ENCODE results near the gene DUS1L.
A peak's percentile ranks its signal among the peaks of the same experiment; 100 is the strongest.

Gene DUS1L

DNA sequence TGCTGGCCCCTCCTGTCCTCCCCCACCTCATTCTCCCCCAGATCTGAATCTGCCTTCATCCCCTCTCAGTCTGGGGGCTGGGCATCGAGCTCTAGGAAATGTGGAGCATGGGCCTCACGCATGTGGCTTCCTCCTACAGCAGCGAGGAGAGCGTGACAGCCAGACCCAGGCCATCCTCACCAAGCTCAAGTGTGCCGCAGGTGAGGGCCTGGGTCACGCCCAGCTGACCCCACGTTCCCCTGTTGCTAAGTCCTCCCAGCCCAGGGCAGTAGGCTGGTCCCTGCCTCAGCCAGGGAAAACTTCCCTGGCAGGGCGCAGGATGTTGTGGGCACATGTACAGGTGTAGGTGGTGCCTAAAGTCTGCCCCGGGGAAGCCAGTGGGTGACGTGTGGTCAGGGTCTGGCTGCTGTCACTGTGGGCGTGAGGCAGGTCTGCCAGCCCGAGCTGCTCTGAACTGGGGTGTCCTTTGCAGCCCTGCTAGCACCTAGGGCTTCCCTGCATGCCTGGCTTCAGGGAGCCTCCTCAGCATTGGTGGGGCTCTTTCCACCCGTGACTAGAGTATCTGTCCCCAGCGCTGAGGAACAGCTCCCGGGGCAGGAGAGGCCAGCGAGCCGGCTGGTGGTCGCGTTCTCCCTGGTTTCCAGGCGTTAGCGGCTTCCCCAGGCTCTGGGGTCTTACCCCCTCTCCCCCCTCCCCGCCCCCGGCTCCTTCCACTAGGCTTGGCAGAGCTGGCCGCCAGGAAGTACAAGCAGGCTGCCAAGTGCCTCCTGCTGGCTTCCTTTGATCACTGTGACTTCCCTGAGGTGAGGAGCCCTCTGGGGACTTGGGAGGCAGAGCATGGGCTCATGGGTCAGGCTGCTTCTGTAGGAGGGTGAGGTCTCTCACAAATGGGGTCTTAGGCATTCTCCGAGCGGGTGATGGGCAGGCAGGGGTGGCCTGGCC is 10.3 kb downstream of the DUS1L start:
- no peak for DNase-seq (ENCODE audit: low read depth in 2 of 2)

DNA sequence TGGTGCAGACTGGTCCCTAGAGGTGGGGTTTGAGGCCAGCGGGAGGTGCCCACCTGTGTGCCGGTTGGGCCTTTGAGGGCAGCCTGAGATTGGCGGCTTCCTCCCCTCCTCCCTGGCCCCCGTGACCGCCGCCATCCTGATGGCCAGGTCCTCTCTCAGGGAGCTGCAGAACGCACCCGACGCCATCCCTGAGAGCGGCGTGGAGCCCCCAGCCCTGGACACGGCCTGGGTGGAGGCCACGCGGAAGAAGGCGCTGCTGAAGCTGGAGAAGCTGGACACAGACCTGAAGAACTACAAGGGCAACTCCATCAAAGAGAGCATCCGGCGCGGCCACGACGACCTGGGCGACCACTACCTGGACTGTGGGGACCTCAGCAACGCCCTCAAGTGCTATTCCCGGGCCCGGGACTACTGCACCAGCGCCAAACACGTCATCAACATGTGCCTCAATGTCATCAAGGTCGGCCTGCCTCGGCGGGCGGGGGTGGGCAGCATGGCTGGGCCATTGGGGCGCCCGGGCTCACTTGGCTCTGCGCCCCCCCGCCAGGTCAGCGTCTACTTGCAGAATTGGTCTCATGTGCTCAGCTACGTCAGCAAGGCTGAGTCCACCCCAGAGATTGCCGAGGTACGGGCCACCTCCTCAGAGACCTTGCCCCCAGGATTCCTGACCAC is 11.1 kb downstream of the DUS1L start:
- no peak for DNase-seq (ENCODE audit: low read depth in 2 of 2)

DNA sequence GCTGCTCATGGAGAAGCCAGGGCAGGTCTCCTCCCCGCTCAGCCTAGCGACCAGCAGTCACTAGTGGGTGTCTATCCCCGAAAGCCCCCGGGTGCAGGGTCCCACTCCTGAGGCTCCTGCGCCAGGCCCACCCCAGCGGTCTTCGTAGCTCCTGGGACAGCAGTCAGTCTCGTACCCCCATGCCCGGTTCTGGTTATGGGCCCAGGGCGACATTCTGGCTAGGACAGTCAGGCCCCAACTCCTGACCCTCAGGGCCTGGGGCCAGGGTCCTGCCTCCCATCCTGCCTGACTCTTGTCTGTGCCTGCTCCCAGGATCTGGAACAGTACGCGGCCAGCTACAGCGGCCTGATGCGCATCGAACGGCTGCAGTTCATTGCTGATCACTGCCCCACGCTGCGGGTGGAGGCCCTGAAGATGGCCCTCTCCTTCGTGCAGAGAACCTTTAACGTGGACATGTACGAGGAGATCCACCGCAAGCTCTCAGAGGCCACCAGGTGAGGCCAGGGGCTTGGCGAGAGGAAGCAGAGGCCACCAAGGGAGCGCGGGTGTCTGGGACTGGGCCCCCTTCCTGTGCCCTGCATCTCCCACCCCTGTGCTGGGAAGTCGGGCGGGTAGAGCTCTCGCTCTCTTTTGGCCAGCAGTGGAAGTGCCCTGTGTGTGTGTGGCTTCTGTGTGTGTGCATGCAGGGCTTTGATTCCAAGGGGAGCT is 11.9 kb downstream of the DUS1L start:
- DNase-seq (ENCODE audit: low read depth in 2 of 2): no peak

DNA sequence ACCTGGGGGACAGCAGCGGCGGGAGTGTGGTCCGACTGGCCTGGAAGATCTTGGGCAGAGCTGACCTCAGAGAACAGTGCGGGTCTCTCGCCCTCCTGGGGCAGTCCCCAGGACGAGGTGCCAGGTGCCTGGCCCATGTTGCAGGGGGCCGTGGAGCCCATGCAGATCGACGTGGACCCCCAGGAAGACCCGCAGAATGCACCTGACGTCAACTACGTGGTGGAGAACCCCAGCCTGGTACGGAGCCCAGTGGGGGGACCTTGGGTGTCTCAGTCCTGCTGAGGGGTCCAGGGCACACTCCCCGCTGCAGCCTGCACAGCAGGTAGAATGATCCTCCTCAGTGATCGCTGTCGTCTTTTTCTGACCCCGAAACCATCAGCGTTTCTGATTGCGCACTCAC is 12.5 kb downstream of the DUS1L start:
- DNase-seq (ENCODE audit: low read depth in 2 of 2): no peak

DNA sequence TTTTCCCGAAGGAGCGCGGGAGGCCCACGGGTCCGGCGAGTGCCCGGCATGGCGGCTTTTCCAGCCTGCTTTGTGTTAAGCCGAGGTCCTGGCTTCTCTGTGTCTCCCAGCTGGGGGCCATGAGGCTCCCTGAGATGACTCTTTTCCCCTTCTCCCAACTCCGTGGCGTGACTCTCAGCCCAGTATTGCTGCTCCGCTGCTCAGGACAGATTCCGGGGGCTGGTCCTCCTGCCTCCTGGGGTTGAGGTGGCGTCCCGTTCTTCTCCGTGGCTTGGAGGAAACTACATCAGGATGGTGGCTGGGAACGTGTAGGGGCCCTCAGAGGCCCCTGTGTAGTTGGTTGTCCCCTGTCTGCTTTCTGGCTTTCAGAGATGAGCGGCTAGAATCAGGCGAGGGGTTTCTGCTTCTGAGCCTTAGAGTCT is 13.0 kb downstream of the DUS1L start:
- DNase-seq (ENCODE audit: low read depth in 2 of 2): no peak

DNA sequence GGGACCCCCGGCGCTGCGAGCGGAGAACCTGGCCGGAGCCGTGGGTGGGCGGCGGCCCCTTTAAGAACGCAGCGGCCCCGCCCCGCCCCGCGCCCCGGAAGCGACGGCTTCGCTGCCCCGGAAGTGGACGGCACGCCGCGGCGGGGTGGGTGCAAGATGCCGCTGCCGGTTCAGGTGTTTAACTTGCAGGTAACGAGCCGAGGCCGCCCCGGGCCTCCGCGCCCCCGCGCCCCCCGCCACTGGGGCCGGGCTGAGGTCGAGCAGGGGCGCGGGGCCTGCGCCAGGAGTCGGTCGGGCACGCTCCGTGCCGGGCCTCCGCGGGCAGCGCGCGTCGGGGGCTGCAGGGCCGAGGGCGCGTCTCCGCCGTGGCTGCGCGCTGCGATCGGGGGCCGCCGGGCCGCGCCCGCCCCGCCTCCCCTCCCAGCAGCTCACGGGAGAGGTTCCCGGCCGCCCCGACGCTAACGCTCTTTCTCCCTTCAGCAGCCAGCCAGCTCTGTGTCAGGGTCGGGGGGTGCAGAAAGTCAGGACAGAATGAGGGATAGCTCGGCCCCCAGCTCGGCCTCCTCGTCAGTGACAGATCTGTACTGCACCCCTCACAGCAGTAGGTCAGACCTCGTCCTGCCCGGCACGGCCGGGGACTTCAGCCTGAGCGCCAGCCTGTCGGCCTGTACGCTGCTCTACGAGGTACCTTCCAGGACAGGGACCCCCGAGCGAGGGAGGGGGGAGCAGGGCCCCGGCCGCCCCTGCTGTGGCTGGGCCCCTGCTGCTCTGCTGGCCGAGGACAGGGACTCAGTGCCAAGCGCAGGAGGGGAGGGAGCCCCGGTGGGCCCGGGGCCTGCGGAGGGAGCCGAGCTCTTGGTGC is 13.6 kb downstream of the DUS1L start, which contains the start of the genes GPS1 and RFNG:
TSS of gene GPS1 (plus strand) at position 123 of the 862 bp plus-strand sequence. CDS start at position 157, 34 bp downstream.
TSS of gene RFNG (minus strand) at position 36 of the 862 bp plus-strand sequence. CDS start 45 bp downstream, outside the sequence.
- DNase-seq (ENCODE audit: low read depth in 2 of 2): peak; percentile 82

DNA sequence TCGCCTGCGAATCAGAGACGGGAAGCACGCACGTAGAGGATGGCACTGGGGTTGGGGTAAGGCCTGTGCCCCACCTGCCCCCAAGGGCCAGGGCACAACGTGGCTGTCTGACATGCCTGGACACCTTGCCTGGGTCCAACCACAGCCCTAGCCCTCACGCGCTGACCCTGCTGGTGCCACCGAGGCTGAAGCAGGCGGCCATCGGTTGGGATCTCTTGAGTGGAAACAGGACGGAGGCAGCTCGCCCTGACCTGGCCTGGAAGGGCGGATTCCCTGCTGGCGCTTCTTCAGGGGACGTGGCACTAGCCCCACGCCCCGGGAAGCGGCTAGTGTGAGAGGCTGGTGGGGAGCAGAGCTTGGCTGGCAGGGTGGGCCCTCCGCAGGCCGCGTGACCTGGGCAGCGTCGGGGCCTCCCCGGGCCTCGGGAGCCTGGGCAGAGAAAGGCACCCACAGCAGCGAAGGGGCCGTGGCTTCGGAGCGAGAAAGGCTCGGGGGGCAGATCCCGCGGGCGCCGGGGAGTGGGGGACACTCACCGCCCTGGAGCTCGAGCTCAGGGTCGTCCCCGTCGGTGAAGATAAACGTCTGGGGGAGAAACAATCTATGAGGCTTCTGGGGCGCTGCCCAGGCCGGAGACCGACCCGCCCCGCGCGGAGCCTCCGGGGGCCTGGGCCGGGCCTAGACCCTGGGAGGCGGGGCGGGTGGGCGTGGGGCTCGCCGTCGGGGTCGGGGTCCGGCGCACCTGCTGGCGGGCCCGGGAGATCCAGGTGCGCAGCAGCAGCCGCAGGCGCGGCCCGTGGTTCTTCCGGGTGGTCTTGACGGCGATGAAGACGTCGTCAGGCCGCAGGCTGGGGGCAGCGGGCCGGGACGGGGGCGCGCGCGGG is 14.6 kb downstream of the DUS1L start:
- DNase-seq (ENCODE audit: low read depth in 2 of 2): no peak

DNA sequence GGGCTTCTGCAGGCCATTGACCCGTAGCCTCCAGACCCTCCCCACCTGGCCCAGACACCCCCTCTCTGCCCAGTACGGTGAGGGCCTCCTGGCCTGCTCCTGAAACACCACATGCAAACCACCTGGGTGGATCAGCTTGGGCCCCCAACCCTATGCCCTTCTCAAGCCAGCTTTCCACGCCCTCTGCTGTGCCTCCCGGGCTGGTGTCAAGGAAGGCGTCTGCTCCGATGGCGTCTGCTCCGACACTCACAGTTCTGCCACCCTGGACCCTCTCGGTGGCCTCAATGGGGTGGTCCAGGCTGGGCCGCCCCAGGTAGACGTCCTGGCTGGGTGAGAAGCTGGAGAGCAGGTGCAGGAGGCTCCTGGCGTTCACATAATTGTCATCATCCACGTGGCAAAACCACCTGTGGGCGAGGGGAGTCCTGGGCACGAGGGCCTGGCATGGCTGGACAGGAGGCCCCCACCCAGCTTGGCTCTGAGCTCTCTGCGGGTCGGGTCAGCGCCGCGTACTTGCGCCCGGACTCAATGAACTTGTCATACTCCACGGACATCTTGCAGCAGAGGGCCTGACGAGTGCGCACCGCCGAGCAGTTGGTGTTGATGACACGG is 15.3 kb downstream of the DUS1L start:
- DNase-seq (ENCODE audit: low read depth in 2 of 2): no peak

DNA sequence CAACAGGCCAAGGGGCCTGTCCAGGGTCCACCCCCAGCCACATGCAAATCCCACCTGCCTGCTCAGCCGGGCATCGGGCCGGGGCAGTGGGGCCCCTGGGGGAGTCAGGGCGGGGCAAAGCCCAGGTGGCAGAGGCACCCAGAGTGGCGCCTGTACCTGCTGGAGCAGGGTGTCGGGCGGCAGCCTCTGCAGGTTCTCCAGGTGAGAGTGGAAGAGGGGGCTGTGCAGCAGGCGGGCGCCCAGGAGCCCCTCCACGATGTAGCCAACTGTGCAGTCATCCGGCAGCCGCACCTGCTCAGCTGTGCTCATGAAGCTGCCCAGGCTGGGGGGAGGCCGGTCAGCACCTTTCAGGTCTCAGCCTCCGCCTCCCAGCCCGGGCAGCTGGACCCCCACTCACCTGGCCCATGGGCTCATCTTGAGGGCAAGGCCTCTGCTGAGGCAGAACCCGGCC is 16.1 kb downstream of the DUS1L start:
- DNase-seq (ENCODE audit: low read depth in 2 of 2): no peak

DNA sequence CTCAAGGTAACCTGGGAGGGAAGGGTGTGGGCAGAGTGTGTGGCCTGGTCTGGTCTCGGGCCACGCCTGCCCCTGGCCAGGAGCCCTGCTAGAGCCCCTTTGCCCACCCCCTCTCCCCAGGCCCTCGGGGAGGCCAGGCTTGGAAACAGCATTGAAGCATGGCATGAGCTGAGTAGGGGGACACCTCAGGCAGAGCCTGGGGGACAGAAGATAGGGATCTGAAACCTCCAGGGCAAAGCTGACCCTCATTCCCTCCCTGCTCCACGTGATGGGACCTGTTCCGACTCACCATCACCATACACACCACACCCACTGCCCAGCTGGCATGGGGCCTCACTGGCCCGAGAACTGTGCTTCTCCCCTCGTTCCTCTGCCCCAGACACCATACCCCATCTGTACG is 16.5 kb downstream of the DUS1L start:
- DNase-seq (ENCODE audit: low read depth in 2 of 2): no peak

DNA sequence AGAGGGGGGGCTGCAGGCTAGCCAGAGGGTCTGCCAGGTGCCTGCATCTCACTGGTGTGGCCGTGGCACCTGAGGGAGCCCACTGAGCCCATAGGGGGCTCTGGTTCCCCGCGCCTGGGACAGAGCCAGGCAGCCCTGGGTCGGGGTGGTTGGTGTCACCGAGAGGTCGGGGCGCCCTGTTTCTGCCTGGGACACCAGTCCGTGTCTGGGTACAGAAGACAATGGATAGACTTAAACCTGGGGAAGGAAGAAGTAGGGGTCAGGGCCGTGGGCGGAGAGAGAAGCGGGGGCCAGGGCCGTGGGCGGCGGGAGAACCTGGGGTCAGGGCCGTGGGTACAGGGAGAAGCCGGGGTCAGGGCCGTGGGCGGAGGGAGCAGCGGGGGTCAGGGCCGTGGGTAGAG is 17.0 kb downstream of the DUS1L start:
- DNase-seq (ENCODE audit: low read depth in 2 of 2): no peak

DNA sequence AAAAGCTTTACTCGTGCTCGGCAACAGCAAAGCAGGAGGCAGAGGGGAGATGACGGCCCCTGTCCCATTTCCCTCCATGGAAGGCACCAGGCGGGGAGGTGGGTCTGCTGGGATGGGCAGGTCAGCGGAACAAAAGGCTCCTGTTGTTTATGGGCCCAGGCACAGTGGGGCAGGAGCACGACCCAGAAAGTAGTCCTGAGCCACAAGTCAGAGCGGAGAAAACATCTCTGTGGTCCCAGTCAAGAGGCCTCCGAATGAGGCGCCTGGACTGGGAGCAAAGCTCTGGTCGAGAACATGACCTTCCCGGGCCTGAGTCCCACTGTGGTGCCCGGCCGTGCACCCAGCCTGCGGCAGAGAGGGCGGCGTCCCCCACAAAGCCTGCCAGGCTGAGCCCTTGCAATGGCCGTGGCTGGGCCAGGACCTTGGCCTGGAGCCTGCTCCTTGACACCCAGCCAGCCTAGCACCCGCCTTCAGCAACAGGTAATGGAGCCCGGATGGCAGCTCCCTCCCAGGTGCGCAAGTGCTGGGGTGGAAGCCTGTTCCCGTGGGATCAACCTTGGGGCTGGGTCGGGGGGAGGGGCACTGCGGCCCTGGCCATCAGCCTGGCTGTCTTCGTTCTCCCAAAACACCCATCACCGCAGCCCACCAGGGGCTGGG is 17.6 kb downstream of the DUS1L start:
- no peak for DNase-seq (ENCODE audit: low read depth in 2 of 2)

DNA sequence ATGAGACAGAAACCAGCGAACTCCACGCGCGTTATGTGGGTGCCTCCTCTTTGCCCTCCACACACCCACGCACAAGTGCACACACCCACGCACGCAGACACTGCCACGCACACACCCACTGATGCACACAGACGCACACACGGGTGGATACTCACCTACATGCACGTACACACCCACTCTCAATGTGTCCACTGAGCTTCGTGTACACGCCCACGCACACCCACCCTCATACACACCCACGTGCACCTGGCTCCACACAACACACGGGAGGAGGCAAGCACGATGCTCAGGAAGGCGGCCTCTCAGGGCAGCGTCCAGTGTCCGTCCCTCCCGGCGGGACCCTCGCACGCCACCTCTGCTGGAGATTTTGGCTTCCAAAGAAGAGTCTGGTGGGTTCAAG is 18.2 kb downstream of the DUS1L start:
- DNase-seq (ENCODE audit: low read depth in 2 of 2): no peak

DNA sequence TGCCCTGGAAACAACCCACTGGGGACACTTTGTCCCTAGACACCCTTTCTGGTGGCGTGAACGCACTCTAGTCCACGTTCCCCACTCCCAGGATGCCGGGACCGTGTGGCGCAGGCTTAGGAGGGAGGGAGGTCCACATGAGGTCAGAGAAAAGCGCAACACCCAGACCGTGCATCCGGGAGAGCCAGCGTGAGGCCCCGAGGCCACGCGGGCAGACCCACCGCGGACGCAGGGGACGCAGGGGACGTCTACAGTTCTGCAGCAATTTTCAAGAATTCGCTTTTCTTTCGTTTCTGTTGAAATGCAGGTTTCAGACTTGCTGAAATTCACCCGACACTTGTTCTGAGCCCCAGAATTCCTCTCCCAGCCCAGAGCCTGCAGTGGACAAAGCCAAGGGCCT is 18.7 kb downstream of the DUS1L start:
- no peak for DNase-seq (ENCODE audit: low read depth in 2 of 2)

DNA sequence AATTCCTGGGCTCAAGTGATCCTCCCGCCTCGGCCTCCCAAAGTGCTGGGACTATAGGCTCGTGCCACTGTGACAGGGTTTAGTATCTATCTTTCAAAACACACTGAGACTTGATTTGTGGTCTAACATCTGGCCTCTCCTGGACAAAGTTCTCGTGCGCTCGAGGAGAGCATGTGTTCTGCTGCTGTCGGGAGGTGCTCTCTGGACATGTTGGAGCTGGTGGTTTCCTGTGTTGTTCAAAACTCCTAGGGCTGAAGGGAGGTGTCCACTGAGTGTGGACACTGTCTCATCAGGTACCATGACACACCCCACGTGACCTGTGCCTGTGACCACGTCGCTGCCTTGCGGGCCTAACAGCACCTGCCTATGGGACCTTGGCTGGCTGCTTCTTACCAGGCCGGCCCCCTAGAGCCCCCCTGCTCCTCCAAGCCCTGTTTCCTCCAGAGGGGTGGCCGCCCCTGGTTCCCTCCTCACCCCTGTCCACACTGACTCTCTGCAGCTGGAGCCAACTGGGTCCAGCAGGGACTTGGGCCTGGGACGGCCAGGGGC is 19.6 kb downstream of the DUS1L start:
- DNase-seq (ENCODE audit: low read depth in 2 of 2): no peak

DNA sequence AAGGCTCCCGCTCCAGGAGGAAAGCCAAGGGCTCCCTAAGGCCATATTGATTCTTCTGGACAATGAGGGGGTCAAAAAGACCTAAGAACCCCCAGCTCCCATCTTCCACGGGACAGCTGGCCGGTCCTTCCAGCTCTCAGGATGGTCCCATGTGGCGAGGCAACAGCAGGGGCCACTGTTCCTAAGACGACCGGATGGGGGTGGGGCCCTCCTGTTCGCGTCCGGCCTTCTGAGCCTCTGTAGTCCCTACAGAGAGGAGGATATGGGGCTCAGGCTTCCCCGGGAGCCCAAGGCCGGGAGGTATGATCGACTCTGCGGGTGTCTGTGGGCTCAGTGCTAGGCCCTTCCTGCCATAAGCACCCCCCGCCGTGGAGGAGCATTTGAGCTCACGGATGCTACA is 22.1 kb downstream of the DUS1L start:
- DNase-seq (ENCODE audit: low read depth in 2 of 2): no peak

DNA sequence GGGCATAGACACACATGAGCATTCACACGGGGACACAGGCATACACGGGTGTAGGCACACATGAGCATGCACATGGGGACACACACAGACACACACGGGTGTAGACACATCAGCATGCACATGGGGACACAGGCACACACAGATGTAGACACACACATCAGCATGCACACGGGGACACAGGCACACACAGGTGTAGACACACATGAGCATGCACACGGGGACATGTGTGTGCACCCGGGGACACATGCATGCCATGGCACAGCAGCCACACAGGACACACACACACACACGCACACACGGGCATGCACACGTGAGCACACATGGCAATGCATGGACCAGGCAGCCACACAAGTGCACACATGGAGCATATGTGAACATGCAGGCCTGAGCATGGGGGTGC is 23.0 kb downstream of the DUS1L start:
- DNase-seq (ENCODE audit: low read depth in 2 of 2): no peak

DNA sequence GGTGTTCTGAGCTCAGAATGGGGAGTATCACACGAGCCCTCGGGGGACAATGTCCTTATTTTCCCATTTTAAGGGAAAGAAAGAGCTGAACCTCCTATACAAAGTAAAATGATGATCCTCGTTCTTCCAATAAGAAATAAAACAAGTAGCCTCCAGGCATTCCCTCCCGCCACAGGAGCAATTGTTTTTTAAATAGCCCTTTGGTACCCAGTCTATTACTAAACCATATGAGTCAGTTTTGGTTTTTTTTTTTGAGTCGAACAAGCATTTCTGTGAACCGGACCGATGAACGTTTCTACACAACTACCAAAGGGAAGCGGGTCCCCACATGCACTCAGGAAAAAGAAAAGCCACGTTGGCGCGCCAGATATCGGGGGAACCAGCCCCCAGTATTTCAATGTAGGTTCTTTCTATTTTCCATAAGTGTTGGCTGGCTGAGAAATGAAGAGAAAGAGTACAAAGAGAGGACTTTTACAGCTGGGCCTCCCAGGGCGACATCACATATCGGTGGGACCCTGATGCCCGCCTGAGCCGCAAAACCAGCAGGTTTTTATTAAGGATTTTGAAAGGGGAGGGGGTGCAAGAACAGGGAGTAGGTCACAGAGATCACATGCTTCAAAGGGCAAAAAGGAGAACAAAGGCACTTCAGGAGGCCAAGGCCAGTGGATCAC is 24.3 kb downstream of the DUS1L start:
- no peak for DNase-seq (ENCODE audit: low read depth in 2 of 2)

All from stimulated activated CD4-positive, alpha-beta T cell treated with anti-CD3 and anti-CD28 coated beads, Interleukin-4, amount 100 ng/mL, for 48 hours (primary cell).